ENCODE data around the gene HSPB6. TPM values are rescaled to one million over a fixed set of nuclear protein-coding genes. Genes with fewer than 3 reads are reported as not detected.
A peak's percentile ranks its signal among the peaks of the same experiment; 100 is the strongest.

HSPB6 gene
- total RNA-seq, 3 donors from 2014 or later, result 3.9 to 122 (median 22.9) TPM

DNA sequence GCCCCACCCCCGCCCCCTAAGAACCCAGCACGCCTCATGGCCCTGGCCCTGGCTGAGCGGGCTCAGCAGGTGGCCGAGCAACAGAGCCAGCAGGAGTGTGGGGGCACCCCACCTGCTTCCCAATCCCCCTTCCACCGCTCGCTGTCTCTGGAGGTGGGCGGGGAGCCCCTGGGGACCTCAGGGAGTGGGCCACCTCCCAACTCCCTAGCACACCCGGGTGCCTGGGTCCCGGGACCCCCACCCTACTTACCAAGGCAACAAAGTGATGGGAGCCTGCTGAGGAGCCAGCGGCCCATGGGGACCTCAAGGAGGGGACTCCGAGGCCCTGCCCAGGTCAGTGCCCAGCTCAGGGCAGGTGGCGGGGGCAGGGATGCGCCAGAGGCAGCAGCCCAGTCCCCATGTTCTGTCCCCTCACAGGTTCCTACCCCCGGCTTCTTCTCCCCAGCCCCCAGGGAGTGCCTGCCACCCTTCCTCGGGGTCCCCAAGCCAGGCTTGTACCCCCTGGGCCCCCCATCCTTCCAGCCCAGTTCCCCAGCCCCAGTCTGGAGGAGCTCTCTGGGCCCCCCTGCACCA is 30.5 kb upstream of the HSPB6 start:
- Histone ChIP-seq H3K4me3 (no peak overlapping the region), H3K9me3 (no peaks in the 10 kb centered on the region), H3K36me3 (ENCODE audit: low read depth) (no peaks in the 10 kb centered on the region), H3K4me1 (ENCODE audit: low read depth) (no peaks in the 10 kb centered on the region)
- intact Hi-C loops (cut with DNase I, micrococcal nuclease), result no loop called here
- ATAC-seq (no peak), DNase-seq (no peak)
- TF ChIP-seq, protein P1, sequence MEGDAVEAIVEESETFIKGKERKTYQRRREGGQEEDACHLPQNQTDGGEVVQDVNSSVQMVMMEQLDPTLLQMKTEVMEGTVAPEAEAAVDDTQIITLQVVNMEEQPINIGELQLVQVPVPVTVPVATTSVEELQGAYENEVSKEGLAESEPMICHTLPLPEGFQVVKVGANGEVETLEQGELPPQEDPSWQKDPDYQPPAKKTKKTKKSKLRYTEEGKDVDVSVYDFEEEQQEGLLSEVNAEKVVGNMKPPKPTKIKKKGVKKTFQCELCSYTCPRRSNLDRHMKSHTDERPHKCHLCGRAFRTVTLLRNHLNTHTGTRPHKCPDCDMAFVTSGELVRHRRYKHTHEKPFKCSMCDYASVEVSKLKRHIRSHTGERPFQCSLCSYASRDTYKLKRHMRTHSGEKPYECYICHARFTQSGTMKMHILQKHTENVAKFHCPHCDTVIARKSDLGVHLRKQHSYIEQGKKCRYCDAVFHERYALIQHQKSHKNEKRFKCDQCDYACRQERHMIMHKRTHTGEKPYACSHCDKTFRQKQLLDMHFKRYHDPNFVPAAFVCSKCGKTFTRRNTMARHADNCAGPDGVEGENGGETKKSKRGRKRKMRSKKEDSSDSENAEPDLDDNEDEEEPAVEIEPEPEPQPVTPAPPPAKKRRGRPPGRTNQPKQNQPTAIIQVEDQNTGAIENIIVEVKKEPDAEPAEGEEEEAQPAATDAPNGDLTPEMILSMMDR (IDR thresholded peaks at IDR 0.05), result no peak

- TF ChIP-seq, protein P1 (IDR thresholded peaks at IDR 0.05), result no peak
- Histone ChIP-seq H3K36me3 (ENCODE audit: low read depth) (no peaks in the 10 kb centered on the region), H3K4me3 (no peak overlapping the region), H3K9me3 (no peaks in the 10 kb centered on the region), H3K4me1 (ENCODE audit: low read depth) (no peaks in the 10 kb centered on the region)
- intact Hi-C loops (cut with DNase I, micrococcal nuclease), result no loop called here
- DNase-seq (no peak), ATAC-seq (no peak)
Observed at GRCh38 chr19:35786299-35787160, 29.7 kb upstream of the HSPB6 start.

GRCh38 chr19:35785339-35785627 is 28.5 kb upstream of the HSPB6 start:
- TF ChIP-seq, protein P1 (IDR thresholded peaks at IDR 0.05), result no peak
- no peak overlapping the region for H3K4me3 ChIP-seq
- H3K4me1 ChIP-seq (ENCODE audit: low read depth), result no peaks in the 10 kb centered on the region
- intact Hi-C loops (cut with DNase I, micrococcal nuclease), result no loop called here
- ATAC-seq (no peak), DNase-seq (no peak)
- no peaks in the 10 kb centered on the region for H3K9me3 ChIP-seq
- no peaks in the 10 kb centered on the region for H3K36me3 ChIP-seq (ENCODE audit: low read depth)

- intact Hi-C loops (cut with DNase I, micrococcal nuclease), result no loop called here
- no peak for ATAC-seq
- DNase-seq, result no peak
- H3K36me3 ChIP-seq (ENCODE audit: low read depth), result no peaks in the 10 kb centered on the region
- no peaks in the 10 kb centered on the region for H3K9me3 ChIP-seq
- H3K4me1 ChIP-seq (ENCODE audit: low read depth), result no peaks in the 10 kb centered on the region
- TF ChIP-seq, protein P1 (IDR thresholded peaks at IDR 0.05), result no peak
- no peak overlapping the region for H3K4me3 ChIP-seq
Observed at GRCh38 chr19:35784503-35785338, 27.9 kb upstream of the HSPB6 start.

- peak; percentile 11 for ATAC-seq
- intact Hi-C loops (cut with DNase I, micrococcal nuclease), result no loop called here
- TF ChIP-seq, protein P1 (IDR thresholded peaks at IDR 0.05), result no peak
- no peak overlapping the region for H3K4me3 ChIP-seq
- H3K36me3 ChIP-seq (ENCODE audit: low read depth), result no peaks in the 10 kb centered on the region
- no peak for DNase-seq
- no peaks in the 10 kb centered on the region for H3K9me3 ChIP-seq
- H3K4me1 ChIP-seq (ENCODE audit: low read depth), result no peaks in the 10 kb centered on the region
Observed at GRCh38 chr19:35783469-35784434, 26.9 kb upstream of the HSPB6 start.
